Adrenal gland (tissue), 12 donors: ENCODE results near the gene PRKCE. TPM values are rescaled to one million over a fixed set of nuclear protein-coding genes. Genes with fewer than 3 reads are reported as not detected.

Source experiments
- DNase-seq, 7 donors: peaks; one replicate each; pipeline ENCODE4 v3.0.0-alpha.2; 2019 to 2020
- H3K27ac ChIP-seq, 5 donors: fragments of 200-600 bp; sonication (generic) in 4 of 5; 1 replicate in 3 of 5; 2 replicates in 2 of 5; pipeline versions ENCODE4 v1.5.1 to v1.8.0; 2016 to 2020; ENCODE audit warnings: mild to moderate bottlenecking in 1 of 5
- H3K27me3 ChIP-seq: fragments of 200-600 bp; 2 replicates; pipeline ENCODE4 v1.8.0; 2021
- H3K36me3 ChIP-seq, 2 donors: fragments of 200-600 bp; replicated peaks in 1 of 2; 1 replicate in 1 of 2; 2 replicates in 1 of 2; pipeline versions ENCODE4 v1.5.1 to v1.8.0; 2018 to 2022
- H3K4me1 ChIP-seq, 2 donors: fragments of 200-600 bp; replicated peaks in 1 of 2; 1 replicate in 1 of 2; 2 replicates in 1 of 2; pipeline versions ENCODE4 v1.5.1 to v1.8.0; 2018 to 2021
- H3K4me3 ChIP-seq, 4 donors: fragments of 200-600 bp; sonication (generic) in 3 of 4; one replicate each; pipeline ENCODE4 v1.5.1; 2016 to 2018
- H3K9me3 ChIP-seq, 3 donors: fragments of 200-600 bp; sonication (generic) in 1 of 3; replicated peaks in 1 of 3; 1 replicate in 2 of 3; 2 replicates in 1 of 3; pipeline versions ENCODE4 v1.5.1 to v1.8.0; 2016 to 2021
- CTCF ChIP-seq, 6 experiments: fragments of 450-650 bp in 4 of 6; fragments of 200-600 bp in 2 of 6; sonication (generic) in 1 of 6; IDR thresholded peaks; 1 replicate in 5 of 6; 2 replicates in 1 of 6; pipeline versions ENCODE4 v1.5.1 to v1.8.0; 2016 to 2021; ENCODE audit warnings: antibody characterized with exemption in 6 of 6, mild to moderate bottlenecking in 2 of 6, moderate library complexity in 1 of 6
- POLR2A ChIP-seq, 2 donors: fragments of 450-650 bp; IDR thresholded peaks; one replicate each; pipeline ENCODE4 v1.6.1; 2017; ENCODE audit warnings: antibody characterized with exemption in 2 of 2, mild to moderate bottlenecking in 2 of 2, moderate library complexity in 1 of 2
- WGBS, 4 donors: extraction: QIAGEN DNeasy Blood & Tissue Kit in 2 of 4; methylation state at CpG; one replicate each; pipeline versions ENCODE4 v1.1.5 to v1.1.7; 2013 to 2017; 5-methylcytosine and 5-hydroxymethylcytosine counted together
- intact Hi-C, 2 donors: fragments of 100-400 bp; cut with DNase I; formaldehyde crosslinking; loops; one replicate each; pipeline versions ENCODE4 v1.14.1 to v1.15.0; 2022 to 2023
- polyA plus RNA-seq, 3 donors: library from polyadenylated mRNA; stranded (reverse); fragments of 200-250 nt in 2 of 3; fragments of 350-450 nt in 1 of 3; fragmentation: Illumina TruSeq in 1 of 3; extraction: RNeasy Lipid Tissue Mini Kit (QIAGEN cat#74804) in 1 of 3; gene quantifications; one replicate each; pipeline ENCODE4 v1.2.3, GENCODE V29; 2013 to 2014
- total RNA-seq, 9 donors: library from RNA; depleted of rRNA in 4 of 9; stranded (reverse); fragments of >200 nt in 4 of 9; fragments of 120-200 nt in 1 of 9; fragmentation: NEBNext Ultra II Directional in 1 of 9; extraction: Animal tissue kit (Norgen Biotek cat#: 25700) in 1 of 9; gene quantifications; one replicate each; pipeline versions ENCODE4 v1.1.0 to v1.2.4, GENCODE V29; 2013 to 2023
- donor health status: healthy with polysubstance abuse.
- donor health status: Bipolar disorder and iron deficiency.
- donor health status: DM: yes; HTN: yes; CAD: no.
- donor health status: DM: no; HTN: no; CAD: no.
- donor health status: DM: no; HTN: no; CAD: no.
- donor health status: DM: yes; HTN: yes; CAD: no.

The PRKCE gene
- total and polyA plus RNA-seq, 12 donors: 1.9 to 19.2 (median 8.0) TPM

- H3K36me3 ChIP-seq: no peaks in the 10 kb centered on the region
- H3K9me3 ChIP-seq: no peaks in the 10 kb centered on the region
- no peak for DNase-seq
- TF ChIP-seq POLR2A (IDR thresholded peaks at IDR 0.05) (no peak), CTCF (IDR thresholded peaks at IDR 0.05) (no peak)
- H3K27me3 ChIP-seq: no peaks in the 10 kb centered on the region
- H3K27ac ChIP-seq: no peak overlapping the region
- no peak overlapping the region for H3K4me3 ChIP-seq
- intact Hi-C loops: no loop called here
- peaks cover 0 to 17% of the 10 kb centered on the region in 2 donors for H3K4me1 ChIP-seq
- 86 to 92% (median 88%) methylated on average over 5 of the region's 5 CpGs for WGBS, 4 donors
These were observed 248.5 kb downstream of the PRKCE start for GRCh38 chr2:45899926-45900325.

DNA sequence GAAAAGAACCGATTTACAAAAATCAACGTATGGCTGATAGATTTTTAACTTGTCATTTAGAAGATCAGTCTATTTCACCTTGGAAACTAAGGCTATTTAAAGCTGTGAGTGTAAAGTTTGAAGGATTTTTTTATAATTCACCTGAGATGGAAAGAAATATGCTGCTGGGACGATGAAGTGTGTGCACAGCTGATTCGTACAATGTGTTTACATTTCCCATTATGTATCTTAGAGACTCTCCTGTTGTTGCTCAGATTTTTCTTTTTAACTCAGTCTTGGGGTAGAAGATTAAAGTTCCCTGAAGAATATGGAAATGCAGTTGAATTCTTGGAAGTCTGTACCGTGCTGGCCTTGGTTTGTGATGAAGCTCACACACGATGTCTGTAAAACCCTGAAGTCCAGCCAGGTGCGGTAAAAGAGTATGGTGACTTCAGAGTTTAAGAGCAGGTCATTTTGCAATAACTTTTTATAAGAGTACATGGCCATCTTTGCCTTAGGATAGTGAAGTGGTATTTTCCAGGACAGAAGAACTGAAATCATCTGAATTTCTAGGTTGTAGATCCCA lies 250.1 kb downstream of the PRKCE start:
- Histone ChIP-seq H3K27ac (no peak overlapping the region), H3K4me3 (no peak overlapping the region), H3K4me1 (peaks cover 0 to 14% of the 10 kb centered on the region in 2 donors), H3K27me3 (no peaks in the 10 kb centered on the region), H3K9me3 (no peaks in the 10 kb centered on the region), H3K36me3 (no peaks in the 10 kb centered on the region)
- TF ChIP-seq POLR2A (IDR thresholded peaks at IDR 0.05) (no peak), CTCF (IDR thresholded peaks at IDR 0.05) (no peak)
- DNase-seq: no peak
- intact Hi-C loops: no loop called here
- 93 to 94% (median 94%) methylated on average over 7 of the region's 7 CpGs for WGBS, 4 donors

DNA sequence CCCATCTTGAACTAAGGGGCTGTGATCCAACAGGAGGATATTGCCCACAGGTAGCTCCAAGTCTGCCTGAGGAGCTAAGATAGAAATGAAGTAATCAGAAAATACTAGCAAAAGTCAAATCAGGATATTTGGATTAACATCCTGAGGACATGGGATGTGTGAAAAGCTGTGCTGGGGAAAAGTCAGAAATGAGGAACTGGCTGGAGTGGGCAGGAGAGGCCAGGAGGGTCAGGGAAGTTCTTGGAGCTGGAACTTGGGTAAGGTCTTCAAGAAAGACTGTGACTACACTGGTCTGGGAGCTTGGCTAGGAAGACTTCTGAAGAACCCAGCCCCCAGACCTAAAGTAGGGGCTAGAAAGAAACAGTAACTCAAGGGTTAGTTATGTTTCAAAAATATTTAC lies 250.9 kb downstream of the PRKCE start:
- no peak for DNase-seq
- no peaks in the 10 kb centered on the region for H3K27me3 ChIP-seq
- intact Hi-C loops: no loop called here
- TF ChIP-seq CTCF (IDR thresholded peaks at IDR 0.05): no peak
- no peak for TF ChIP-seq POLR2A (IDR thresholded peaks at IDR 0.05)
- no peaks in the 10 kb centered on the region for H3K9me3 ChIP-seq
- no peak overlapping the region for H3K27ac ChIP-seq
- H3K4me3 ChIP-seq: no peak overlapping the region
- no peaks in the 10 kb centered on the region for H3K36me3 ChIP-seq
- H3K4me1 ChIP-seq: peaks cover 0 to 5% of the 10 kb centered on the region in 2 donors

DNA sequence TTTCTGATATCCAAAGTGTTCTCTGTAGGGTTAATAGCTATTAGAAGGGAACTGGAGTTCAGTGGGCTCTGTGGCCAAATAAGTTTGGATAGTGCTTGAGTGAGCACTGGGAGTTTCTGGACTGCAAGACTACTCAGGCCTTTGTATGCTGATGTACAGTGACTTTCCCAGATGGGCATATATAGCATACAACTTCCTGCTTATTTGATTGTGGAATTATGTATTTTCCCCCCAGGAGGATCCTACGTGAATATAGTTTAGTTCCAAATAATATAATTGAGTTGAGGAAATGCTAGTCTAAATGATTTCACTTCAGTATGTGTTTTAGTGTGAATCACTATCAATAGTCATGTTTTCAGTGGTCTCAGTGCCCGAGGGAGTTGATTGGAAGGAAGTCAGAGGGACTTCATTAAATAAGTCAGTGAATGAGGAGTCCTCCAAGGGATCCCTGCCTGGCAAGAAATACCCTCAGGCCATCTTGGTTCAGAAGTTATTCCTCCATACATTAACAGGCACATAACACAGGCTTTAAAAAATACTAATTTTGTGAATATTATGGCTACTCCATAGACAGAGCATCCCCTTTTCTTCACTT lies 251.4 kb downstream of the PRKCE start:
- TF ChIP-seq POLR2A (IDR thresholded peaks at IDR 0.05): no peak
- no peak for TF ChIP-seq CTCF (IDR thresholded peaks at IDR 0.05)
- H3K9me3 ChIP-seq: no peaks in the 10 kb centered on the region
- H3K27ac ChIP-seq: no peak overlapping the region
- 78 to 91% (median 88%) methylated on average over 2 of the region's 2 CpGs for WGBS, 4 donors
- H3K4me1 ChIP-seq: peaks cover 0 to under 1% of the 10 kb centered on the region in 2 donors
- no peak overlapping the region for H3K4me3 ChIP-seq
- no peaks in the 10 kb centered on the region for H3K36me3 ChIP-seq
- intact Hi-C loops: no loop called here
- no peaks in the 10 kb centered on the region for H3K27me3 ChIP-seq
- no peak for DNase-seq
